Heart left ventricle (tissue), 16 donors: ENCODE results near the gene C1QTNF4. TPM values are rescaled to one million over a fixed set of nuclear protein-coding genes. Genes with fewer than 3 reads are reported as not detected.

Experiments used
- ATAC-seq, 4 donors: fragments of 200-7000 bp; cut with Tn5 transposase; one replicate each; pipeline ENCODE4 v1.9.1; 2020 to 2022; ENCODE audit warnings: moderate library complexity in 4 of 4, mild to moderate bottlenecking in 3 of 4, moderate number of reproducible peaks in 1 of 4
- DNase-seq, 5 donors: peaks; one replicate each; pipeline ENCODE4 v3.0.0-alpha.2; 2020
- H3K27ac ChIP-seq, 12 donors: fragments of 200-600 bp; sonication (generic) in 4 of 12; one replicate each; pipeline versions ENCODE4 v1.5.0 to v1.8.0; 2016 to 2022; ENCODE audit warnings: mild to moderate bottlenecking in 2 of 12
- H3K27me3 ChIP-seq, 9 donors: fragments of 200-600 bp; sonication (generic) in 2 of 9; one replicate each; pipeline versions ENCODE4 v1.5.1 to v1.8.0; 2016 to 2022; ENCODE audit warnings: mild to moderate bottlenecking in 3 of 9
- H3K36me3 ChIP-seq, 9 donors: fragments of 200-600 bp; sonication (generic) in 2 of 9; one replicate each; pipeline versions ENCODE4 v1.5.0 to v1.8.0; 2018 to 2022; ENCODE audit warnings: mild to moderate bottlenecking in 2 of 9
- H3K4me1 ChIP-seq, 12 donors: fragments of 200-600 bp; sonication (generic) in 4 of 12; one replicate each; pipeline versions ENCODE4 v1.5.0 to v1.8.0; 2016 to 2022; ENCODE audit warnings: mild to moderate bottlenecking in 3 of 12
- H3K4me3 ChIP-seq, 12 donors: fragments of 200-600 bp; sonication (generic) in 4 of 12; one replicate each; pipeline versions ENCODE4 v1.5.0 to v1.8.0; 2017 to 2022; ENCODE audit warnings: mild to moderate bottlenecking in 9 of 12, moderate library complexity in 4 of 12
- H3K9me3 ChIP-seq, 12 donors: fragments of 200-600 bp; sonication (generic) in 4 of 12; one replicate each; pipeline versions ENCODE4 v1.5.0 to v1.8.0; 2016 to 2022; ENCODE audit warnings: mild to moderate bottlenecking in 1 of 12
- CTCF ChIP-seq, 12 donors: fragments of 200-600 bp; sonication (generic) in 4 of 12; IDR thresholded peaks; one replicate each; pipeline versions ENCODE4 v1.5.0 to v1.8.0; 2018 to 2022; ENCODE audit warnings: antibody characterized with exemption in 12 of 12, mild to moderate bottlenecking in 5 of 12
- POLR2A ChIP-seq, 2 donors: fragments of 450-650 bp; IDR thresholded peaks; one replicate each; pipeline ENCODE4 v1.6.1; 2017; ENCODE audit warnings: antibody characterized with exemption in 2 of 2, mild to moderate bottlenecking in 2 of 2, moderate library complexity in 2 of 2
- WGBS, 4 donors: extraction: QIAGEN DNeasy Blood & Tissue Kit in 2 of 4; methylation state at CpG; one replicate each; pipeline versions ENCODE4 v1.1.5 to v1.1.7; 2013 to 2018; 5-methylcytosine and 5-hydroxymethylcytosine counted together
- intact Hi-C, 10 donors: fragments of 100-400 bp; cut with DNase I; formaldehyde crosslinking; loops; one replicate each; pipeline versions ENCODE4 v1.11.1 to v1.14.2; 2022
- polyA plus RNA-seq, 2 donors: library from polyadenylated mRNA; stranded (reverse); fragments of 200-250 nt; gene quantifications; one replicate each; pipeline ENCODE4 v1.2.3, GENCODE V29; 2013
- total RNA-seq, 9 donors: library from RNA; depleted of rRNA in 2 of 9; stranded (reverse); fragments of >200 nt in 2 of 9; fragmentation: NEBNext Ultra II Directional in 3 of 9; extraction: Animal tissue kit (Norgen Biotek cat#: 25700) in 3 of 9; gene quantifications; one replicate each; pipeline versions ENCODE4 v1.1.0 to v1.2.4, GENCODE V29; 2016 to 2023
- donor health status: ischemic (EF 13 %, LVEDD 7.1; RV severe dilation, severe dysfunction).
- donor health status: healthy with polysubstance abuse.
- donor health status: DM: no; HTN: yes; CAD: no.
- donor health status: DM: no; HTN: no; CAD: no.
- donor health status: ischemic (EF 25% LVEDD 6.9; RV normal size, moderate dysfunction).
- donor health status: ischemic (EF 25% LVEDD 5.7; RV mildly dilated, moderate dysfunction).
- donor health status: healthy.
- donor health status: DM: yes; HTN: yes; CAD: no.
- donor health status: ischemic (EF 35%, LVEDD 5.7; RV mildly dilated, moderate dysfunction).
- donor health status: nonischemic (EF 11% LVEDD 7.7; RV severe dilation, severe dysfunction).
- donor health status: DM: yes; HTN: yes; CAD: no.
- donor health status: PGD.
- donor health status: ischemic (EF 29% LVEDD 5.4; RV normal size, mild dysfunction).
- donor health status: nonischemic (EF 23%, LVEDD 6.1; RV moderate dilation, normal function).

Gene C1QTNF4
- total and polyA plus RNA-seq, 11 donors = 0.23 to 1.5 (median 0.67) TPM; not detected in 1

DNA sequence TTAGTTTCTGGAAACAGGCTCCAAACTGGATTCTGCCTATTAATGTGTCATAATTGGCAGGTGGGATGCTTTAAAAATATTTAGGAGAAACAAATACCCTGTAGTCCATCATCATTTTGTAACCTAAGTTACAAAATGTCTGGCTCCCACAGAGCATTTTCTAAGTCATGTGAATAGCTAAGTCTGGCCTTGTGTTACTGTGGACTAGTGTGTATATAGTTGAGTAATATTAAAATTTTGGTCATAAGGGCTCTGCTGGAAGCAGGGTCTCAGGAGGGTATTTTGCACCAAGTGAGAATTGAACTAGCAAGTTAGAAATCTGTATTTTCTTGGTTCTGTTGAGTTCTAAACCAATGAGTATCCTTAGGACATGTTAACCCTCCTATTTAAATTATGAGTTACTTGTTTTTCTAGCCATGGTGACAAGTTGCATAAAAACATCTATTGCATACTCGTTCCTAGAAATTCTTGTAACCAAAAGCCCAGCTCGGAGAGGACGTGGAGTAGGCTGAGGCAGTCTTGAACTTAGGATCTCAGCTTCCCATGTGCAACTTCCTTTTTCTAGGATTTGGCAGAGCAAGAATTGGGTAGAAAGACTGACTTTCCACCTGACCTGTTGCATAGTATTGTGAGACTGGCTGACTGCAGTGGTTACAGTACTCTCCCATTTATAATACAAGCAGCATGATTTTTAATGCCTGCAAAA is 23.4 kb downstream of the C1QTNF4 start:
- no peak for ATAC-seq
- H3K27ac ChIP-seq = no peak overlapping the region
- peaks cover 0 to 74% (median 59%) of the 10 kb centered on the region in 9 donors for H3K36me3 ChIP-seq
- no peak overlapping the region for H3K4me3 ChIP-seq
- intact Hi-C loops = no loop called here
- DNase-seq = no peak
- TF ChIP-seq CTCF (IDR thresholded peaks at IDR 0.05) (no peak), POLR2A (IDR thresholded peaks at IDR 0.05) (no peak)
- H3K4me1 ChIP-seq = peaks cover 0 to 42% (median 32%) of the 10 kb centered on the region in 12 donors
- no peaks in the 10 kb centered on the region for H3K27me3 ChIP-seq
- H3K9me3 ChIP-seq = no peaks in the 10 kb centered on the region
- WGBS, 4 donors = 86 to 95% (median 90%) methylated on average over 3 of the region's 3 CpGs

GRCh38 chr11:47569646-47570045 is 24.6 kb downstream of the C1QTNF4 start:
- intact Hi-C loops = loop anchor here in 1 of 10 donors (5.0 kb wide), 1 partner anchor 48 kb away; no protein-coding TSS in a partner anchor

GRCh38 chr11:47566149-47566698 is 28.0 kb downstream of the C1QTNF4 start:
- Histone ChIP-seq H3K27ac (peak overlapping the region in 9 of 12 donors; percentile 41 to 92 (median 83)), H3K4me1 (peaks cover 0 to 30% (median 16%) of the 10 kb centered on the region in 12 donors)
- peak in 1 of 4 donors; percentile 7 for ATAC-seq

More at GRCh38 chr11:47569646-47570045, 24.6 kb downstream of the C1QTNF4 start:
- Histone ChIP-seq H3K9me3 (no peaks in the 10 kb centered on the region), H3K4me3 (no peak overlapping the region), H3K36me3 (peaks cover 0 to 63% (median 47%) of the 10 kb centered on the region in 9 donors), H3K4me1 (peaks cover 3 to 48% (median 38%) of the 10 kb centered on the region in 12 donors), H3K27me3 (no peaks in the 10 kb centered on the region), H3K27ac (no peak overlapping the region)
- ATAC-seq (no peak), DNase-seq (no peak)
- TF ChIP-seq POLR2A (IDR thresholded peaks at IDR 0.05) (no peak), CTCF (IDR thresholded peaks at IDR 0.05) (no peak)
- WGBS, 4 donors = 97 to 98% (median 98%) methylated on average over 6 to 7 of the region's 7 CpGs

More at GRCh38 chr11:47566149-47566698, 28.0 kb downstream of the C1QTNF4 start:
- intact Hi-C loops = loop anchor here in 1 of 10 donors (5.0 kb wide), 1 partner anchor 51 kb away; no protein-coding TSS in a partner anchor
- H3K4me3 ChIP-seq = peak overlapping the region; percentile 65 to 97 (median 90)
- WGBS, 4 donors = 43 to 58% (median 48%) methylated on average over 17 of the region's 17 CpGs
- no peaks in the 10 kb centered on the region for H3K9me3 ChIP-seq
- TF ChIP-seq POLR2A (IDR thresholded peaks at IDR 0.05) = no peak
- TF ChIP-seq CTCF (IDR thresholded peaks at IDR 0.05) = no peak
- H3K36me3 ChIP-seq = peaks cover 0 to 28% (median 13%) of the 10 kb centered on the region in 9 donors
- H3K27me3 ChIP-seq = no peaks in the 10 kb centered on the region
- DNase-seq = no peak
